Skeletal muscle cell (primary cell): ENCODE data around the gene NFIA.

Experiments used
- DNase-seq: peaks from one replicate; pipeline ENCODE4 v3.0.0-alpha.2; 2010; ENCODE audit warnings: low read depth
- H3K4me3 ChIP-seq: 2 replicates; pipeline ENCODE4 v1.5.1; 2011; ENCODE audit warnings: low read depth, mild to moderate bottlenecking, control low read depth, low read length, moderate library complexity

Gene NFIA

DNA sequence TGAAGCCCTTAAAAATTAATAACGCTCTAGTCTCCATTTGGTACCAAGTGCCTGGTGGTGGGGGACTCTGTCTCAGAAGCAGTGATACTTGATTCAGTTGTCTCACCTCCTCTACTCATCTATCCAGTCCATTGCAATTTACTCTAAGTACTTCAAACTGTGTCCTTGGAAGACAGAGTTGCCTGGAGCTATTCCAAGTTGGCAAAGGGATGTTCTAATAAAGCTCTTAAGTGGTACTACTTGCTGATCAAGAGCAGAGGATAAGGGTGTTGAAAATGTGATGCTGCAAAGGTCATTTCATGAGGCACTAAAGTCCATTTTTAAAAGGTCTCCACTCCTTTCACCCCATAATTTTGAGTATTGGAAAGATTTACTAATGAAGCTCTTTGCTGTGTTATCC lies 142.2 kb downstream of the NFIA start:
- DNase-seq: no peak
- no peak overlapping the region for H3K4me3 ChIP-seq

DNA sequence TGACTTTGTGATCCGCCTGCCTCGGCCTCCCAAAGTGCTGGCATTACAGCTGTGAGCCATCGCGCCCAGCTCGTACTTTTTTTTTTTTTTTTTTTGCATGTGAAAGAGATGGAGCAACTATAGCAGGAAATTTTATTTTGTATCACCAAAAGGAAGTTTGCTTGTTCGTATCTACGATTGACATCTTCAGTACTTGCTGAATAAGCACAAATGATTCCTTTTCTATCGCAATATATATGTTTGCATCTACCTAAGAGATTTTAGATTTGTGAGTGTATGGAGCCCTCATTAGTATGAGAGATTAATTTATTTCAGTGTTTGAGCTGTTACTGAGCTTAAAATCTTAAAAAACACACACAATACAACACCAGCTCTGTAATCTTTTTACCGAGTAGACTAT lies 143.1 kb downstream of the NFIA start:
- no peak for DNase-seq
- no peak overlapping the region for H3K4me3 ChIP-seq

DNA sequence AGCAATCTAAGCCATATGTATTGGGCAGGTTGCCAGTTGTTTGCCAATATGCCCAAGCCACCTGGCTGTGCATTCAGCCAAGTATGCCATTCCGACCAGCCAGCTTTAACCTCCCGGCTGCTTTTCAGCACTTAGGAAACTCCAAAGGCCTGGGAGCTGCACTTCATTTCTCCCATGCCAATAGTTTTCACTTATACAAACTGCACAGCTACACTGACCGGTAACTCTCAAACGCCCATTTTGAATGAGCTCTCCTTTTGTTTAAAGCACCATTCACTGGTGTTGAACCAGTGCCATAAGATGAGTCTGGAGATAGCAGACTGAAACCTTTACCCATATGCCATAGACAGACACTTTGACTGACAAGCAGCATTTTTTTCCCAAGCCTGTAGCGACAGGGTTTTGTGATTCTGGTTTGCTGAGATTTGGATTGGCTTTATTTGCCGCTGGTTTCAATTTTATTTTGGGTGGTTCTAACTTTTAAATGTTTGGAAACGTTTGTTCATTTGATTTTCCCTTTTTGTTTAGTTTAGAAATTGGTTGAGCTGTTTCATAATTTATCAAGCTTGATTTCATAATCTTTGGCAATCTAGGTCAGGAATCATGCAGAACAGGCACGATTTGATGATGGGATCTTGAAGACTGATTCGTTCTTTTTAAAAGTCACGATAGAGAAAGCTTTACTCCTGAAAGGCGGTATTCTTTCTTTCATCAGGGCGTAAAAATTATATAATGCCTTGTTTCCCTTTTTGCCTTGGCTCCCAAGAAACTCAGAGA lies 144.6 kb downstream of the NFIA start:
- no peak for DNase-seq
- no peak overlapping the region for H3K4me3 ChIP-seq

DNA sequence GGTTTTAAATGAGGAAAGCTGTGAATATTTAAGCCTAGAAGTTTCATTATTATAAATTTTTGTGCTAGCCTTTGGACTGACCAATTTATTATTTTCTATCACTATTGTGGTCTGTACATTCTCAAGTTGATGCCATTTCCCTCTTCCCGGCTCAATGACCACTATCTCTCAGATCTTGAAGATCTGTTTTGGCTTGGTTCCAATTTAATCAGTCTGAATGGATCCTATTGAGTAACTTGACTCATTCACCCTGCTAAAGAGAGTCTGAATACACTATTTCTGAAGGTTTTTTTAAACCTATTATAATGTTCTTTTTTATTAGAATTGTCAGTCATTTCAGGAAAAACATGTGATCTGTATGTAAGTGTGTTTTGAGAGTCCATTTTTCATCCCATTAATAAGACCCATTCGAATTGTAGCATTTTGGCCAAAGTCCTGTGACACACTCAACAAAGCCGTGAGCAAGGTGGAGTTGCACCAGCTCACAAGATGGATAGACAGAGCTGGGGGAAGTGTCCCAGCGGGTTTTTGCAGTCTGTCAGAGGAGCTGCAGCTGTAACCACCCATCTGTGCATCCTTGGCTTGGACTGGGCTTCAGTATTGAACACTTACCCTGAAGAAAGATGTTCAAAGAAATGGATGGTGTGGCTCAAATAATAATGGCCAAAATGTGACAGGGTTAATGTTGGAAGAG lies 145.6 kb downstream of the NFIA start:
- no peak overlapping the region for H3K4me3 ChIP-seq
- DNase-seq: no peak

DNA sequence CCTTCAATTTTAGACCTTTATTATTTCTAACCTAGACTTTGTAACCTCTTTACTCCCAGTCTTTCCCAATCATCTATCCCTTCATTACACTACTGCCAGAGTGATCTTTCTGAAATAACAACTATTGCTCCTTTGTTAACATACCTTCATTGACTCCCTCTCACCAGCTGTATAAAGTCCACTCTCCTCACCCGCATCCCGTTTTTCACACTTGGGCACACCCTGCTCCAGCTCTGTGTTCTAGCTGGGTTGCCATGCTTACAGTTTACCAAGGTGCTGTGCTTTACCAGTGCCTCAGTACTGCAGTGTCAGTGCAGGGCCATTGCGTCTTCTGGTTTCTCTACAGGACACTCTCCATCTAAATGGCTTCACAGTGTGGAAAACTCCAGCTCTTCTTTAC lies 148.2 kb downstream of the NFIA start:
- no peak overlapping the region for H3K4me3 ChIP-seq

DNA sequence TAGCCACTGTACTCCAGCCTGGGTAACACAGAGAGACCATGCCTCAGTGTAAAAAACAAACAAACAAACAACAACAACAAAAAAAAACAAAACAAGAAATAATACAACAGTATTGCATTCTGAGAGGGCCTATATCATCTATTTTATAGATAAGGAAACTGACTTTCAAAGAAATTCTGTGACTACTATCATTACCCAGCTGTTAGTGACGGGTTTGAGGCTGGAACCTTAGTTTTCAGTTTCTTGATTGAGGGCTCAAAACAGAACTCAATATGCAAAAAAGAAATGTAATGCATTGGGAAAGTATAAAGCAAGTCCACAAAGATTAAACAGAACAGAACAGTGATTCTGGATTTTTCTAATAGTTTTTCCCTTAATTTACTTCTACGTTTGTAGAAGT lies 149.4 kb downstream of the NFIA start:
- DNase-seq: no peak
- no peak overlapping the region for H3K4me3 ChIP-seq

More for the DNA sequence above, 148.2 kb downstream of the NFIA start:
- DNase-seq: no peak

DNA sequence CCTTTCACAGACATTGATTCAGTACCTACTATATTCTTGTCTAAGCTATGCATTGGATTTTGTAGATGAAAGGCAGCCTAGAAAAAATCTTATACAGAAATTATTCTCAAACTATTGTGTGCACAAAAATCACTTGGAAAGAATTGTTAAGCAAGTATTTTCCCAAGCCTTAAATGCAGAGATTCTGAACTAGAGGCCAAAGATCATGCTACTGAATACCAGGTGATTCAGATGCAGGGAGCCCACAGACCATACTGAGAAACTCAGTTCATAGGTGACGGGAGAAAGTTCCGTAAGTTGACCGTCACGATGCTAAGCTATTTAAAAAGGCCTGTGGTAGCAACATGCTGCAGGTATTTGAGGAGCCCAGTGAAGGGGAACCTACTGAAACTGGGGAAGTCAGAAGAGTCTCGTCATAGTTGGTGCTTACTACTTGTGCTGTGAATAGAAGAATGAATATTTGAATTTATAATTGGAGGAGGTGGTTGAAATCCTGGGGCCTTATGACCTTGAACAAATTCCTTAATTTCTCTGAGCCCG lies 150.8 kb downstream of the NFIA start:
- no peak for DNase-seq
- no peak overlapping the region for H3K4me3 ChIP-seq

DNA sequence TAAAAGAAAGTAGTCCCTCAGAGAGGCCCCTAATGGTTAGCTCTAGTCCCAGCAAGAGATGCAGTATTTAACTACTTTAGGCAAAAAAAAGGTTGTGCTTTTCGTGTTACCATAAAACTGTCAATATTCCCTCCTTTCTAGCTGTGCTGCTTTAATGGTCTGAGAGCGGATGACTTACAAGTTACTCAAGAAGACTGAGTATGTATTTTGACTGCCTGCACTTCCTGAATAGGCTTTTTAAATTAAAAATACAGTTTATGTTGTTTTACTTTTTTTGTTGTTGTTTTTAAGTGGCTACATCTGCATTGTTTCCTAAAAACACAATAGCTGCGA lies 152.2 kb downstream of the NFIA start:
- no peak overlapping the region for H3K4me3 ChIP-seq
- DNase-seq: no peak

DNA sequence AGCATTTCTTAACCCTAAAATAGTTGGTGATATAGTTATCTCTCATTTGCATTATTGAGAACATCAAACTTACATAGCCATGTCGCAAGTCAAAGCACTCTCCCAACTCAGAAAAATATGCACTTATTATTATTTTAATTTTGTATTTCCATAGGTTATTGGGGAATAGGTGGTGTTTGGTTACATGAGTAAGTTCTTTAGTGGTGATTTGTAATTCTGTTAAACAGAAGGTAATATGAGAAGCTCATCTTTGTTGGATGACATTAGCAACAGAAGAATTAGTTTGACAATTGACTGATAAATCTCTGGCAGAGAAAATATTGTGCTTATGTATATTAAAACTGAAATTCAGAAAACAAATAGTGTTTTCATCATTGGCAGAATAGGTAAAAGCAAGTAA lies 154.8 kb downstream of the NFIA start:
- DNase-seq: no peak
- no peak overlapping the region for H3K4me3 ChIP-seq

DNA sequence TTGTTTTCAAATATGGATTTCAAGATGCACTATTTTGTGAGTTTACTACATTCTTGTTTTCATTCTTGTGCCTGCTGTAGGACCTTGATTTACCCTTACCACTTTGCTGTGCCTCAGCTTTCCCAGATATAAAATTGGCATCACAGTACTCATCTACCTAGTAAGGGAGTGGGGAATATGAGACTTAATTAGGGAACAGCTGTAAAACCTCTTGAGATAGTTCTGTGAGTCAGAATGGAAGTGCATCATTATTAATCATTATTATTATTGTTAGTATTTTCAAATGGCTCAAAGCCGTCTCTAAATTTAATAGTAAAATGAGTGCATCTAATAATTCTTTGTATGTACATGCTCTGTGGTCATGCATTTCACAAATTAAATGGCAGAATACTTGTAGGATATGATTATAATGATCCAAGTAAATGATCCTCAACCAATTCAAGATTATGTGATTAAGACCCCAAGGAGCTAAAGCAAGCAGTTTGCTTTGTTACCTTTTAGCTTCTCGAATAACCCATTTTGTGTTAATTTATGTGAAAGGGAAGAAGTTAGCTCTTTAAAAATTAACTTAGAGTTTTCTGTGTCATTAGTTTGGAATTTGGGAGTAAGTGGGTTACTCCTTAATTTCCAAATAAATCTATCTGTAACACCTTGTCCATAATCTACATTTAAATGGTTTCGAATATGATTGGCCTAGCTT lies 155.4 kb downstream of the NFIA start:
- H3K4me3 ChIP-seq: no peak overlapping the region
- DNase-seq: no peak

DNA sequence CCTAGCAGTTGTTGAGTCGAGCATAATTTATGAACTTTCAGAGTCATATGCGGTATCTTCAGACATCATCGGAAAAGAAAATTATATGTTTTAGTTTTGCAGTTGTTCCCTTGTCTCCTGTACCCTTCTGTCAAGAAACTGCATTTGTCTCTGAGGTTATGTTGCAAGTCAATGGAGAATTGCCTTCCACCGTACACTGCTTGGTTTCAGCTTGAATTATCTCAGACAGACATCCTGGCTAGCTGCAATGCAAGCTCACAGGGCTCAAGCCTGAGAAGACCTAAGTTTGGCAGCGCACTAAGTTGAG lies 156.0 kb downstream of the NFIA start:
- no peak for DNase-seq
- no peak overlapping the region for H3K4me3 ChIP-seq

DNA sequence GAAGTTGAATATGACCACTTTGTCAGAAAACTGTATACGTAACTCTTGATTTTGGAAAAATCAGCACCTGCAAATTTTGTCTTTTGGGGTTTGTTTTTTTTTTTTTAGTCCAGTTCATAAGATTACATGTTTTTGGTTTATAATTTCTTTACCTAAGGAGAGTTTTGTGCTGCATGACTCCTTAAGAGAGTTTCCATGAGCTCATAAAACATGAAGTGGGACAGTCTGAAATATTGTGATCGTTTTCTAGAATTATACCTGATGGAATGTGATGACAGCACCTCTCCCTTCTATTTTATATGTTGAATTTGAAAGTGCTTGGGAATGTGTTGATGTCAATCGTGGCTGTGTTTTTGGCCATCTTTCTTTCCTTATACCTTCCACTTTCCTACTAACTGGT lies 158.5 kb downstream of the NFIA start:
- H3K4me3 ChIP-seq: no peak overlapping the region
- DNase-seq: no peak

DNA sequence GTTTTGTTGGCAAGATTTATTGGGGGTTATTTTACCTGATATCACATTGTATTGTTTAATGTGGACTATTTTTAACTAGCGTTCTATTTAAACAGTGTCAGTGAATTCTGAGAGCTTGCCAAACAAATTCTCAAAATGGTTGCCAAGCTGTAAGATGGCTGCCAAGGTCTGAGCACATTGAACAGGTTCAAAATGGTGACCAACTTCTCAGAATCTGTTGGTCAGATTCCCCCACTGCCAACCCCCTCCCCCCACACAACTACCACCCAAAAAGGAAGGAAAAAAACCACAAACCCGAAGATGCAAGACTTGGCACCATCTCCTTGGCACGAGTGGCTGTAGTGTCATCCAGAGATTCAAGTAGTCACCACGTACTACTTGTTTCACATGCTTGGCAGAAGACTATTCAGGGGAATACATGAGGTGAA lies 159.1 kb downstream of the NFIA start:
- DNase-seq: no peak
- H3K4me3 ChIP-seq: no peak overlapping the region

DNA sequence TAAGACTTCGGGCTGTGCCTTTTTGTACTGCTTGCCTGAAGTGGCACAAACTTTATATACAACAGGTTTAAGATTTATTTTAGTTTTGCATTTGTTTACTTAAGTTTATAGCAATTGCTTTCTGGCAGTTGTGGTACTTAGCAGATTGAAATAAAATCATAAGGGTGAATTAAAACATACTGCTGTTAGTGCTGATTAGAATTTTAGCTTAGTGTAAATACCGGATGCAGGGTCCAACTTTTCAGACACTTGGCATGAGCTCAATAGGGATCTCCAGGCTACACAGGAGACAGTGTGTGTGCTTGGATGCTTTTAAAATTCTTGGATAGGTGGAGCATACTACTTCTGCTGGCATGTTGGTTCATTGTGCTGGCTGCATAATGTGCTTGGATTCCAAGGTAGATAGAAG lies 159.6 kb downstream of the NFIA start:
- H3K4me3 ChIP-seq: no peak overlapping the region
- DNase-seq: no peak

DNA sequence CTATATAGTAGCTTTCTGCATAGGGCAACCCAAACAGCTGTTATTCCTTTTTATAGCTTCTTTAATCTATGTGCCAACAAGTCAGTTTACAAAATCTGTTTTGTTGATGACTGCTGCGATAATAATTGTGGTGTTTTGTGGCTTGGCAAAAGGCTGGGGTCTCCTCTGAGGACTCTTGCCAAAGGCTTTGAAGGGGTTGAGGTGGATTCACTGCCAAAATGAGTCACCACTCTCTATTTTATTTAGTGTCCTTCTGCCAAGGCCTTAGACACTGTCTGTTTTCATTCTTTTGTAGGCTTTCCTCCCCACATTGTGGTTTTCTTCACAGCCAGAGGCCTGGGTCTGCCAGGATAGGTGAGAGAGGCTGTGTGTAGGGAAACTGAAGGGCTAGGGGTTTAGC lies 161.8 kb downstream of the NFIA start:
- DNase-seq: peak; percentile 83
- no peak overlapping the region for H3K4me3 ChIP-seq

DNA sequence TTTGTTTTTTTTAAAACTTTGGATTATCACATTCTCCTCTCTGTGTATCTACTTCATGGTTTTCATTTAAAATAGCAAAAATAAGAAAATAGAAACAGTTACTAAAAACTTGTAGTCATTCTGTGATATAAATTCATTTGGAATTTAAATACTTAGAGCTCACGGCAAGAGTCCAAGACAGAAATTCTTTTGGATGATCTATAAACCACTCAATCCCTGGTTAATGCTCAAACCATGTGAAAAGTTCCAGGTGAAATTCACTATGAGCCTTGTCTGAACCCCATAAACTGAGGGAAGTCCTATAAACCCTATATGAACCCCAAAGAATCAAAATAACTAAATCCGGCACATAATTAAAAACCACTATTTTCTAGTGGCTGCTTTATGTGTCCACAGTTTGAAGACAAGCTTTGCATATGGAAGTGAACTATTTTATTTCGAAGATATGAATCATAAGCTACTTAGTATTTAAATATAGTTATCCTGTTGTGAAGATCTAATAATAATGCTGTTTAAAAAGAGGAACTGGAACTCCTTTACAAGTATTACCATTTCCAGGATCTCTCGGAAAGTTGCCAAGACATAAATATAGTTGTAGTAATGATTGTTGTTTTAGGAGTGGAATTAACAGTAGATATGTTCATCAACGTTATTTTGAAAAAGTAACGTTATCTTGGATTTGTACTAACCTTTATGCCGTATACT lies 163.5 kb downstream of the NFIA start:
- no peak for DNase-seq
- no peak overlapping the region for H3K4me3 ChIP-seq

DNA sequence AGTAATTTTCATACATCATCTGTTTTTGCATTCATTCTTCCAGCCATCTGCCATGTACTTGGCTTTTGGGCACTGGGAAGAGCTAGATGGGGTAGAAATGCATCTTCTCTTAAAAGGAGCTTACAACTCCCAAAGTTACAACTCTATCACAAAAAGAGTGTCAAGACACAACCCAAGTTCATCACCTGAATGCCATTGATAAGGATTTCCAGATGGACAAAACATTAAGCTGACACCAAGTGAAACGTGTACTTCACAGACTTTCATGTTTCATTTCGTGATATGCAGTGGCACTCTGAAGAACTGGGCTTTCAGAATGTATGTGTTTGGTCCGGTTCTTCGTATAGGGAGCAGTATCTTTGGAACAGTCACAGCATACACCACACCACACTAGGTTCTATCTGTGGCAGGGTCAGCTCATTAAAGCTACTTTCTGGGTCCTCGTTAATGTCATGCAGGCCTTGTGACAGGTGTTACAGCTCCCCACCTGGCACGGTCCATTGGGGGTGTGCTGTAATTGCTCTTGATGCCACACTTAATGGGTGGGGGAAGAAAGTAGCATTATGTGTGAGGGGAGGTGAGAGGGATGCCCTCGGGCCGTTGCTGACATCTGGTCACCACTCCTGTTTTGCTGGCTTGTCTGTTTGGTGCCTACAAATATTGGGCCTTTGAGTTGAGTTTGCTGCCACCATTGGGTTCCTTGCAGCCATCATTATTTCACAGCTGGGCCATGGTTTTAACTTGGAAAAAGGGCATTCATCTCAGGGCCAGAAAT lies 164.9 kb downstream of the NFIA start:
- no peak overlapping the region for H3K4me3 ChIP-seq
- DNase-seq: no peak

DNA sequence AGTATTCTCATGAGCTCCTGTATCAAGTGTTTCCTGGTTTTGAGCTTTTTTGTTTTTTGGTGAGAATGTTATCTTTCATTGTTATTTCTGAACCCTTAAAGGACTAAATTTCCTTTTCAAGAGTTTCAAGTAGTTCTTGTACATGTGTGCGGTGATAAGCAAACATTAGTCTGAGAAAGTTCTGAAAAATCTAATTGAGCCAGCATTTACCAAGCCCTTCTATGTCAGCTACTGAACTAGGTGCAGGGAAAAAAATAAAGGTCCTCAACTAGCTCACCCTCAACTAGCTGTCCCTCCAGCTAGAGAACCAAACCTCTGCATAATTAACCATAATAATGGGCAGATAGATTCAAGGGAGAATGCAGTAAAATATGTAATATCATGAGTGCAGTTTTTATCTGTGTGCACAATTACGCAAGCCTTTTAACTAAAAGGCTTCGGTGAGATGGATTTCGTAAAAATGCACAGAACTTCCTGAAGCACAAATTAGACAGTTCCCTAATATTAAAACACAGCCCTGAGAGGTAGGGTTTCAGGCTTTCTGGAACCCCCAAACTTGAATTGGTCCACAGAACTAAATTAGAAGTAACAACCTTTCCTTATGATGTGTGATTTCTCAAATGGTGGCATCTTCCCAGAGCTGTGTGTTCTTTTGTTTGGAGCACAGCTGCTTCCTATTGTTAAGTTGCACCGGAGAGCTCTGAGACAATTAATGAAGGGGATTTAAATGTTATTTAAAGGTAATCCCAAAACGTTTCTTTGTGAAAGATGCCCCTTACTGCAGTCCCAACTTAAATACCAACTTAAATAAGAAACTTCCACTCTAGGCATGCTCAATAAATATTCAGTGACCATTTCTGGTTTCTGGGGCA lies 165.8 kb downstream of the NFIA start:
- no peak overlapping the region for H3K4me3 ChIP-seq
- DNase-seq: no peak
